HG03575 (cell line): Measurements from ENCODE around the gene TTC19.
"Not testable (repeated sequence)": the region's sequence is repeated elsewhere in the genome, so short reads cannot be mapped to it uniquely, and the experiment has no call there.

Experiments used
- ATAC-seq: cut with Tn5 transposase; IDR thresholded peaks from one replicate; pipeline ENCODE4 v1.9.1; 2021; ENCODE audit not compliant: unreplicated experiment, insufficient number of reproducible peaks, low FRiP score; ENCODE audit errors: extremely low read depth

TTC19 gene

GRCh38 chr17:16013943-16014407 is 14.4 kb downstream of the TTC19 start:
- no peak for ATAC-seq

DNA sequence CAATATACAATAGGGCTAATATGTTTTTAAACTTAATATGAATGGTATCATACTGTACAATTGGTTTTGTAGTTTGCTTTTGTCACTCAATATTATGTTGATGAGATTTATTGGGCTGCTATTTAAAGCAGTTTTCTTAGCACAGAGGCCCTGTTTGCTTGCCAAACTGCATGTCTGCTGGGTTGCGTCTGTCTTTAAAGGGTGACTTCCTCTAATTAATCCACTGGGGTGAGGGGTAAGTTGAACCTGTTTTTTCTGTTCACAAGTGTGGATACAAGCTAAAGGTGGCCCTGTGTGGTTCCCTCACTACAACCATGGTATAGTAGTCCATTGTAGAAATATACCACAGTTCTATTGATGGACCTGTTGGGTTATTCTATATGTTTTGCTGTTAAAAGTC is 19.7 kb downstream of the TTC19 start:
- no peak for ATAC-seq

GRCh38 chr17:16023881-16024280 is 24.3 kb downstream of the TTC19 start:
- ATAC-seq, result no peak

DNA sequence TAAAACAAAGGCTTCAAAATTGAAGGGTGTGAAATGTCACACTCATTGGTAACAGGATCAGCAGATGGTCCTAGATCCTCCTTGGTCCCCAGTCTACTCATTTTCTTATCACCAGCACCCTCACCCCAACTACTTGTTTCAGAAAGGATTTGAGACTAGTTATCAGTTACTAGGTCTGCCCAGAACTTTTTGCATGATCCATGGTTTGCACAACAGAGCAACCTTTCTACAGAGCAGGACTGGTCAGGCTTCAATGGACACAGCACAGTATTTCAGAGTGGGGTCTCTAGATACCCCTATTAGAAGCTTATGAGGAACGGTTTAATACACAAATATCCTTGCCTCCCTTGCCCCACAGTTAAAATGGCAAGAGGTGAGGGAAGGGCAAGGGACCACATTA is 25.6 kb downstream of the TTC19 start:
- ATAC-seq, result no peak

- no peak for ATAC-seq
Measured at GRCh38 chr17:16026895-16027294, 27.3 kb downstream of the TTC19 start.

GRCh38 chr17:16027708-16028584 is 28.3 kb downstream of the TTC19 start:
- ATAC-seq, result no peak

- no peak for ATAC-seq
Measured at GRCh38 chr17:16033729-16034349, 34.2 kb downstream of the TTC19 start.

DNA sequence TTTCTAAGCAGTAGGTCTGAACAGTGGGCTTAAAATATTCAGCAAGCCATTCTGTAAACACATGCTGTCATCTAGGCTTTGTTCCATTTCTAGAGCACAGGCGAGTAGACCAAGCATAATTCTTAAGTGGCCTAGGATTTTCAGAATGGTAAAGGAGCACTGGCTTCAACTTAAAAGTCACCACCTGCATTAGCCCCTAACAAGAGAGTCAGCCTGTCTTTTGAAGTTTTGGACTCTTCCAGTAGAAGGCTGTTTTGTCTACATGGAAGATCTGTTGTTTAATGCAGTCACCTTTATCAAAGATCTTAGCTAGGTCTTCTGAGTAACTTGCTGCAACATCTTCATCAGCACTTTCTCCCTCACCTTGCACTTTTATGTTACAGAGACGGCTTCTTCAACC is 36.6 kb downstream of the TTC19 start:
- no peak for ATAC-seq

DNA sequence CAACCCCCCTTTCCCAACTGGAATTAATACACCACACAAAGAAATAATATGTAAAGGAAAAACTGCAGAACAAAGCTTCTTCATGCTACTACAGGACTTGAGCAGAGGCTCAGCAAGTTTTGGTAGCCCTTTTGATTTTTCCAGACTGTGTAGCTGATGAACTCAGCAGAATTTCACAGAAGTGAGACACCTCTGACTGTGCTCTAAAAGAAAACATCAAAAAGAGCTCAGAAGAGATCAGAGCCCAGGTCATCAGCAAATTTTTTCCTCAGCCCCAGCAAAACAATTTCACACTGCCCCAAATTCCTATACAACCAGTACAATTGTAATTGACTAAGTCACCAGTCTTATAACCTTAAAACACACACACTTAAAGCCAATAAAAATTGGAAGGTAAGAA is 38.0 kb downstream of the TTC19 start:
- ATAC-seq, result no peak

- no peak for ATAC-seq
Measured at GRCh38 chr17:16040710-16041251, 41.2 kb downstream of the TTC19 start.

DNA sequence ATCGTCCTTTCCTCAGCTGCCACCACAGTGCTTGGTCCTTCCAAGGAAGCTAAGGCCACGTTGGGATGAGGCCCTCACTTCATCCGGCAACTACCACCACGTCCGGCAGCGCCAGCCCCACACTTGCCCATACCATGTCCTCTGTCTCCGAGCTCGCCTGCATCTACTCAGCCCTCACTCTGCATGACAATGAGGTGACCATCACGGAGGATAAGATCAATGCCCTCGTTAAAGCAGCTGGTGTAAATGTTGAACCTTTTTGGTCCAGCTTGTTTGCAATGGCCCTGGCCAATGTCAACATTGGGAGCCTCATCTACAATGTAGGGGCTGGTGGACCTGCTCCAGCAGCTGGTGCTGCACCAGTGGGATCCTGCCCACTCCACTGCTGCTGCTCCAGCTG is 44.9 kb downstream of the TTC19 start:
- ATAC-seq, result no peak

DNA sequence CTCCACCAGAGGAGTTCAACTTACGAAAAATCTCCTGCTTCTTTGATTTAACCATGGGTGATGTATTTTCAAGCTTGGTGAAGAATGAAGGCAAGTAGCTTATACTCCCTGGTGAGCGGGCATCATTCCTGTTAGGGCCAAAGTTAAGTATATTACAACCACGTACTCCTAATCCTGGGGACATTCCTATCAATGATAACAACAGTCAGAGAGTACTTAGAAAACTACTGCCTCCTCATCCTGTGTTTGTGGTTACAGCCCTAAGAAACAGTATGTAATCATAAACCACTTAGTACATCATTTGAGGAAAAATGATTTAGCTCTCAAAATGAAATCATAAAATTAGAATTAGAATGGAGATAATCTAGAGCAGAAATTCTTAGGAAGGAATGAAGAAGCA is 47.3 kb downstream of the TTC19 start:
- ATAC-seq, result no peak

DNA sequence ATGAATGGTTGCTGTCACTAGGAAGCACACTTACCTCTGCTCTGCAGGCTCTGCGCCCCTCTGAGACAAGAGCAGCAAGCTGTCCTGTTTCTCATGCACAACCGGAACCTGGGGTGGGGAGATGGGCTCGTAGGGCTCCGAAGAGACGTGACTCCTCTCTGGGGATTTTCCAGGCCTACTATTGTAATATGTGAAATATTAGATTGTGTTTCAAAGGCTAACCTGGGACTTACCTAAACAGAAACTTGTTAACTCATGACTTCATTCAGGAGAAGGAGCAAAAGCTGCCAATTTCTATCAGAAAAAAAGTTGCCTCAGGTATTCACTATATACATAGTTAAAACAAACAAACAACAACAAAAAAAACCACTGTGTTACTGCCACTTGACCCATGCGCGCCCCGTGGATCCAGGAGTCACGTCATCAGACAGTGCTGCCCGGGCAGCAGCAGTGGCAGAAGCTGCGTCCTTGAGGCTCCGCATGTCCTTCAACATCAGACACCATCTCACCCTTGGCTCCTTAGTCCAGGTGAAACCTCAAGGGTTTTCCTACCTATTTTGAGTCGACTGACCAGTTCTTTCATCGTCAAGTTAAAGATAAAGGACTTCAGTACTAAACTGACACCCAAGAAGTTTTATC is 49.3 kb downstream of the TTC19 start:
- no peak for ATAC-seq

DNA sequence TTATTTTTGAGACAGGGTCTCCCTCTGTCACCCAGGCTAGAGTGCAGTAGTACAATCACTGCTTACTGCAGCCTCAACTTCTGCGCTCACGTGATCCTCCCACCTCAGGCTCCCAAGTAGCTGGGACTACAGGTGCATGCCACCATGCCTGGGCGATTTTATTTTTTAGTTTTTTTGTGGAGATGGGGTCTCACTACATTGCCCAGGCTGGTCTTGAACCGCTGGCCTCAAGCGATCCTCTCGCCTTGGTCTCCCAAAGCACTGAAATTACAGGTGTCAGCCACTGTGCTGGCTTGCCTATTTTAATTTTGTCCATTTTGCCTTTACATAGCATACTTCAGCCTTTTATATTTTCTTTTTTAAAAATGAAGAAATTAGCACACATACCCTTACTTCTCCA is 51.2 kb downstream of the TTC19 start:
- ATAC-seq, result no peak

GRCh38 chr17:16052486-16052885 is 52.9 kb downstream of the TTC19 start:
- ATAC-seq, result no peak

GRCh38 chr17:16055139-16055538 is 55.5 kb downstream of the TTC19 start:
- not testable (repeated sequence) for ATAC-seq

- no peak for ATAC-seq
Measured at GRCh38 chr17:16061631-16062030, 62.0 kb downstream of the TTC19 start.

DNA sequence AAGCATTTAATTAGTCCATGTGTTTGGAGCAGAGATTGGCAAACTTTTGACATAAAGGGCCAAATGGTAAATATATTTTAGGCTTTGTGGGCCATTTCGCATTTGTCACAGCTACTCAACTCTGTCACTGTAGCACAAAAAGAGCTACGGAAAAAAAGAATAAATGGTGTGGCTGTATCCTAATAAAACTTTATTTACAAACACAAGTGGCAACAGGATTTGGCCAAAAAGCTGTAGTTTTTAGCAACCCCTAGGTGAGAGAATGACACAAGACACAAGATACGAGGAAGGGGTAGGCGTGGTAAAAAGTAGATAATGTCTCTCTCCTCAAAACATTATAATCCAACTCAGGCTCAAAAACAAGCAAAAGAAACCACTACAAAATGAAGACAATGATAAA is 66.5 kb downstream of the TTC19 start:
- ATAC-seq, result no peak

DNA sequence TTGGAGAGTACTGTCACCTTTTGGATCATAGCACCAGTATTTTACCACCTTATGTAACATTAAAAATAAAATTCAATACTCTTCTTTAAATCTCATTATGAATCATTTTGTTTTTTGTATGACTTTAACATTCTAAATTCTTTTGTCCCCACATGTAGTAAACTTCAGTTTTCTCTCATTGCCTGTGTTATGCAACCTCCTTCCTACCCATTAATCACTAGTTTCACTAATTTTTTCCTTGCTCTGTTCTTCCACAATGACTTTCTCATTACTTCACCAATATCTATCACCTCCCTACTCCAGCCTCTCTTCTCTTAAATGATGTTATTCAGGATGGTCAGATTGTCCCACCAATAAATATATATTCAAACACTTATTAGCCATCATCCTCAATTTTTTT is 68.7 kb downstream of the TTC19 start:
- ATAC-seq, result no peak

GRCh38 chr17:16072031-16072430 is 72.4 kb downstream of the TTC19 start:
- ATAC-seq, result no peak
